Stimulated activated CD4-positive, alpha-beta T cell treated with anti-CD3 and anti-CD28 coated beads, Interleukin-4, amount 100 ng/mL, for 24 hours (primary cell): Measurements from ENCODE around the gene QKI.

Experiments used
- DNase-seq: peaks from one replicate; pipeline ENCODE4 v3.0.0-alpha.2; 2020

The QKI gene

GRCh38 chr6:163626073-163626867 is 211.8 kb downstream of the QKI start:
- DNase-seq = no peak

- no peak for DNase-seq
Measured at GRCh38 chr6:163627274-163628062, 212.9 kb downstream of the QKI start.
